ENCODE results near the gene SMAD3. TPM values are rescaled to one million over a fixed set of nuclear protein-coding genes. Genes with fewer than 3 reads are reported as not detected.

Gene SMAD3
- total RNA-seq, 1 donor from 2014 or later, result 5.4 TPM

GRCh38 chr15:67124911-67125588 is 59.6 kb downstream of the SMAD3 start:
- DNase-seq (ENCODE audit: low read depth in 2 of 2), result no peak

GRCh38 chr15:67125589-67126502 is 60.4 kb downstream of the SMAD3 start:
- DNase-seq (ENCODE audit: low read depth in 2 of 2), result peak; percentile 80 to 97

GRCh38 chr15:67126551-67127330 is 61.3 kb downstream of the SMAD3 start:
- peak in 1 of 2 donors; percentile 40 for DNase-seq (ENCODE audit: low read depth in 2 of 2)

GRCh38 chr15:67127331-67127664 is 61.9 kb downstream of the SMAD3 start:
- peak in 1 of 2 donors; percentile 51 for DNase-seq (ENCODE audit: low read depth in 2 of 2)

- DNase-seq (ENCODE audit: low read depth in 2 of 2), result peak in 1 of 2 donors; percentile 95
Measured at GRCh38 chr15:67127965-67128364, 62.6 kb downstream of the SMAD3 start.

- no peak for DNase-seq (ENCODE audit: low read depth in 2 of 2)
Measured at GRCh38 chr15:67130166-67130565, 64.8 kb downstream of the SMAD3 start.

GRCh38 chr15:67130673-67131601 is 65.5 kb downstream of the SMAD3 start:
- no peak for DNase-seq (ENCODE audit: low read depth in 2 of 2)

GRCh38 chr15:67132276-67132675 is 66.9 kb downstream of the SMAD3 start:
- DNase-seq (ENCODE audit: low read depth in 2 of 2), result no peak

GRCh38 chr15:67133026-67133425 is 67.6 kb downstream of the SMAD3 start:
- DNase-seq (ENCODE audit: low read depth in 2 of 2), result no peak

GRCh38 chr15:67133738-67134066 is 68.3 kb downstream of the SMAD3 start:
- no peak for DNase-seq (ENCODE audit: low read depth in 2 of 2)

- DNase-seq (ENCODE audit: low read depth in 2 of 2), result peak; percentile 53 to 91
Measured at GRCh38 chr15:67134067-67134838, 68.9 kb downstream of the SMAD3 start.

- DNase-seq (ENCODE audit: low read depth in 2 of 2), result no peak
Measured at GRCh38 chr15:67134871-67135492, 69.6 kb downstream of the SMAD3 start.

GRCh38 chr15:67135494-67135893 is 70.1 kb downstream of the SMAD3 start:
- peak in 1 of 2 donors; percentile 50 for DNase-seq (ENCODE audit: low read depth in 2 of 2)

- no peak for DNase-seq (ENCODE audit: low read depth in 2 of 2)
Measured at GRCh38 chr15:67136802-67137201, 71.4 kb downstream of the SMAD3 start.

GRCh38 chr15:67137319-67137718 is 71.9 kb downstream of the SMAD3 start:
- no peak for DNase-seq (ENCODE audit: low read depth in 2 of 2)

- DNase-seq (ENCODE audit: low read depth in 2 of 2), result peak in 1 of 2 donors; percentile 52
Measured at GRCh38 chr15:67137951-67138848, 72.8 kb downstream of the SMAD3 start.

GRCh38 chr15:67138891-67139855 is 73.8 kb downstream of the SMAD3 start:
- DNase-seq (ENCODE audit: low read depth in 2 of 2), result peak; percentile 33 to 72

Measured in lung microvascular endothelial cell (primary cell).